AML-193 (cell line): ENCODE data around the gene PRMT3.
"Not testable (repeated sequence)": the region's sequence is repeated elsewhere in the genome, so short reads cannot be mapped to it uniquely, and the experiment has no call there.

ENCODE experiments used
- DNase-seq, 2 experiments: peaks; one replicate each; lab custom pipeline; 2025; lab: John Stamatoyannopoulos, UW

Gene PRMT3

GRCh38 chr11:20457934-20458680 lies 70.6 kb downstream of the PRMT3 start:
- no peak for DNase-seq

GRCh38 chr11:20458905-20459632 lies 71.6 kb downstream of the PRMT3 start:
- DNase-seq = no peak

DNA sequence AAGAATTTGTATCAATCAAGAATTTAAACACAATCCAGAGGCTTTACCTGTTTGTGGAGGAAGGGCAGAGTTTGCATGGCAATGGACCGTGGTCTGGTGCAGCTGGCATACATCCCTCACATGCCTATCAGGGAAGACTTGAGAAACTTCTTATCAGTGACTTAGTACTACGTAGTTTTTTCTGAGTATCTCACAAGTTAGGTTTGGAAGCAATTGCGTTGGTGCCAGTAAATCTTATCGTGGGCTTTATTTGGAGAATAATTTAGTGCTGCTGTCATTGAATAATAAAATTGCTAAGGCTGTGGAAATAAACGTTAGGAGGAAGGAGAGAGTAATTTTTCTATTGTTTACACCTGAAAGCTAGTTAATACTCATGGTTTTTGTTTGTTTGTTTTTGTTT lies 72.3 kb downstream of the PRMT3 start:
- DNase-seq = no peak

GRCh38 chr11:20464518-20464917 lies 77.0 kb downstream of the PRMT3 start:
- DNase-seq = no peak

- no peak for DNase-seq
Measured at GRCh38 chr11:20467487-20468185, 80.1 kb downstream of the PRMT3 start.

- DNase-seq = no peak
Measured at GRCh38 chr11:20470348-20470747, 82.8 kb downstream of the PRMT3 start.

DNA sequence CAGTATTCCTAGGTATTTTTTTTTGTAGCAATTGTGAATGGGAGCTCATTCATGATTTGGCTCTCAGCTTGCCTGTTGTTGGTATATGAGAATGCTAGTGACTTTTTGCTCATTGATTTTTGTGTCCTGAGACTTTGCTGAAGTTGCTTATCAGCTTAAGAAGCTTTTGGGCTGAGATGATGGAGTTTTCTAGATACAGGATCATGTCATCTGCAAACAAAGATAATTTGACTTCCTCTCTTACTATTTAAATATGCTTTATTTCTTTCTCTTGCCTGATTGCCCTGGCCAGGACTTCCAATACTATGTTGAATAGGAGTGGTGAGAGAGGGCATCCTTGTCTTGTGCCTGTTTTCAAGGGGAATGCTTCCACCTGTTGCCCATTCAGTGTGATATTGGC lies 84.4 kb downstream of the PRMT3 start:
- not testable (repeated sequence) for DNase-seq

- DNase-seq = no peak
Measured at GRCh38 chr11:20474176-20474881, 86.8 kb downstream of the PRMT3 start.

GRCh38 chr11:20474882-20475517 lies 87.5 kb downstream of the PRMT3 start:
- DNase-seq = peak; percentile 2 to 5

DNA sequence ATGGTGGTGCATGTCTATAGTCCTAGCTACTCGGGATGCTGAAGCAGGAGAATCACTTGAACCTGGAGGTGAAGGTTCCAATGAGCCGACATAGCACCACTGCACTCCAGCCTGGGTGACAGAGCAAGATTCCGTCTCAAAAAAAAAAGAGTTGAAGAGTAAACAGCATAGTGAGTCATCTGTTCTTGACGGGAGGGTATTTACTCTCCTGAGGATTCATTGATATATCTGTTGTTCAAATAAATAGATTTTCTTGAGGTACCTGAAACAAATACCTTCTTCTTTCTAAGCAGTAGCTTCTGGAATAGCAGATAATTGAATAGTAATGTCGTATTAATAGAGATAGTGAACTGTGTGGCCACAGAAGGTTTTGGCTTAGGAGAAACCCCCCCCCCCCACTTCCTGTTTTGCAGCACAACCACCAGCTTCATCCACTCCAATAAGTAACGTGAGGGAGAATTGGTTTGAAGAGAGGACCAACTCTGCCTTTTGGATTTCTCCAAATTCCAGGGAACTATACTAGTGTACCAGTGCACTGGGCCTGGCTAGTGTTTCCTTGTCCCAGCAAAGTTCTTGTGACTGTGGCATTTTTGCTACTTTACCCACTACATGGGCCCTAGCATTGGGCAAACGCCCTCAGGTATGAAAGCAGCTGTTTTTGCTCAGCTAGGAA lies 90.0 kb downstream of the PRMT3 start:
- DNase-seq = no peak

- no peak for DNase-seq
Measured at GRCh38 chr11:20479513-20479912, 92.0 kb downstream of the PRMT3 start.

DNA sequence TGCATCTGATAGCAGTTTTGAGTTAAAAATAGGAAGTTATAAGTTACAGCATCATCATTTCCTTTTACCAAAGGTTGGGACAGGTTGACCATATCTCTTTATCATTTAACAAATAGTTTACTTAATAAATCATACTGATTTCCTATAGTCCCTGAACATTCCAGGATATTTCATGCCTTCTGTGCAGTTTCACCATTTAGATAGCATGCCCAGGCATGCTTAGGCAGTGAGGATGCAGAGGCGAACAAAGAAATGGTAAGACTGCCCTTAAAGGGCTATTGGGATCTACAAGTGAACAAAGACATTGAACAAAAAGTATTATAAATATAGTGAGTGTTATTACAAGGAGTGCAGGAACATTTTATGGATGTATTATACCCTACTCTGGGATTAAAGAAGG lies 96.4 kb downstream of the PRMT3 start:
- no peak for DNase-seq

DNA sequence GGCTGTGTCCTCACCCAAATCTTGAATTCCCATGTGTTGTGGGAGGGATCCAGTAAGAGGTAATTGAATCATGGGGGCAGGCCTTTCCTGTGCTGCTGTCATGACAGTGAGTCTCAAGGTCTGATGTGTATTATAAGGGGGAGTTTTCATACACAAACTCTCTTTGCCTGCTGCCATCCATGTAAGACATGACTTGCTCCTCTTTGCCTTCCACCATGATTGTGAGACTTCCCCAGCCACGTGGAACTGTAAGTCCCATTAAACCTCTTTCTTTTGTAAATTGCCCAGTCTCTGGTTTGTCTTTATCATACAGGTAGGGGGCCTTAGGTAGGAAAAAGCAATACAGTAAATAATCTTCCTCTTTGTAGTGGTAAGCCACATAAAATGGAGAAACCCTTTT lies 96.9 kb downstream of the PRMT3 start:
- not testable (repeated sequence) for DNase-seq

GRCh38 chr11:20488352-20488751 lies 100.8 kb downstream of the PRMT3 start:
- no peak for DNase-seq

- DNase-seq = no peak
Measured at GRCh38 chr11:20489948-20490347, 102.4 kb downstream of the PRMT3 start.

- no peak for DNase-seq
Measured at GRCh38 chr11:20493340-20493739, 105.8 kb downstream of the PRMT3 start.

DNA sequence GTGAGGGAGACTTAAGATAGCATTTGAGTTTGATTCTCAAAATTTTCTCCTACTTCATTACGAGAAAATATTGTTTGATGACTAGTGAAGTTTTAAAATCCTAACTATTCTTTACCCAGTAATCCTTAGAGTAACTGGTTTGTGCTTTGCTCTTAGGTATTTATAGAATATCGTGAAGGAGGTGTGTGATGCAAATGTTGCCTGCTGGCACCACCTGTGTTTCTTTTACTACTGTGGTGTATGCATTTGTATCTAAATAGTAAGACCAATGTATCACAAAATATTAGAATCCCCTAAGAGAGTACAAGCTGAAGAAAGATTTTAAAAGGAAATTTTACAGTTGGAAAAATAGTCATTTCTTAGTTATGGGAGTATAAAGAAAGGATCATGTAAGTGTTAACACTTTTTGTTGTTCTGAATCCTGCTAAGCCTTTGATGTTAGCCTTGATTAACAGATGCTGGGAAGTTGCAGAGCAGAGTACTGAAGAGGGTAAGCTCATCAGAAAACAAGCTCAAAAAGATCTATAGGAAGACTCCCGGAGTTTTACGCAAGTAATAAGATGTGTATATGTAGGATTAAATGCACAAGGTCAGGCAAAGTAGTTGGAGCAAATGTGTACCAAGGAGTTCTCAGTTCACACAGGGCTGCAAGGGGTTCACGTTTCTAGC lies 109.7 kb downstream of the PRMT3 start:
- DNase-seq = no peak

GRCh38 chr11:20501252-20501651 lies 113.7 kb downstream of the PRMT3 start:
- DNase-seq = no peak

- DNase-seq = no peak
Measured at GRCh38 chr11:20501971-20502370, 114.5 kb downstream of the PRMT3 start.

DNA sequence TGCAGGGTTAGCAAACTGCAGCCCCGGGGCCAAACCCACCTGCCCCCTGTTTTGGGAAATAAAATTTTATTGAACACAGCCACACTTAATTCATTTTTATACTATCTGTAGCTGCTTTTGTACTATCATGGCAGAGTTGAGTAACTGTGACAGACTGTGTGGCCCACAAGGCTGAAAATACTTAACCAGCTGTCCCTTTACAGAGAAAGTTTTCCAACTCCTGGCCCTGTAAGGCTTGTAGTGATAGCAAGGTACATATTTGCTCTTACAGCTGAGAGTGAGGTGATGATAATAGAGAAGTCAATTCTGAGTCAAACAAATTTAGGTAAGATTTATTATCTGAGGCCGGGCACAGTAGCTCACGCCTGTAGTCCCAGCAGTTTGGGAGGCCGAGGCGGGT lies 124.5 kb downstream of the PRMT3 start:
- DNase-seq = no peak

- no peak for DNase-seq
Measured at GRCh38 chr11:20512869-20513268, 125.4 kb downstream of the PRMT3 start.
